Ovary (tissue), 9 donors: ENCODE data around the gene CENPP. TPM values are rescaled to one million over a fixed set of nuclear protein-coding genes. Genes with fewer than 3 reads are reported as not detected.

Experiments used
- DNase-seq, 5 donors: peaks; one replicate each; pipeline ENCODE4 v3.0.0-alpha.2; 2019 to 2020
- H3K27ac ChIP-seq, 2 donors: fragments of 200-600 bp; one replicate each; pipeline versions ENCODE4 v1.5.1 to v1.8.0; 2019 to 2022
- H3K27me3 ChIP-seq: fragments of 200-600 bp; one replicate; pipeline ENCODE4 v1.8.0; 2022
- H3K36me3 ChIP-seq: fragments of 200-600 bp; sonication (generic); one replicate; pipeline ENCODE4 v1.5.1; 2019
- H3K4me1 ChIP-seq: one replicate; pipeline ENCODE4 v1.8.1; 2013; ENCODE audit warnings: mild to moderate bottlenecking, moderate library complexity; ENCODE audit not compliant: insufficient read depth
- H3K4me3 ChIP-seq: fragments of 200-600 bp; sonication (generic); one replicate; pipeline ENCODE4 v1.5.1; 2017
- H3K9me3 ChIP-seq, 2 donors: fragments of 200-600 bp in 1 of 2; sonication (generic) in 1 of 2; one replicate each; pipeline versions ENCODE4 v1.5.1 to v1.8.1; 2013 to 2019; ENCODE audit warnings: mild to moderate bottlenecking in 1 of 2, moderate library complexity in 1 of 2
- CTCF ChIP-seq, 3 donors: fragments of 450-650 bp in 2 of 3; fragments of 200-600 bp in 1 of 3; IDR thresholded peaks; one replicate each; pipeline versions ENCODE4 v1.5.1 to v1.8.0; 2016 to 2022; ENCODE audit warnings: antibody characterized with exemption in 3 of 3, mild to moderate bottlenecking in 1 of 3
- EP300 ChIP-seq: sonication (generic); formaldehyde crosslinking; IDR thresholded peaks from one replicate; pipeline ENCODE4 v1.6.1; 2017; ENCODE audit warnings: antibody characterized with exemption
- POLR2A ChIP-seq: fragments of 450-650 bp; IDR thresholded peaks from one replicate; pipeline ENCODE4 v1.6.1; 2017; ENCODE audit warnings: antibody characterized with exemption, mild to moderate bottlenecking, moderate library complexity
- WGBS, 3 donors: extraction: QIAGEN DNeasy Blood & Tissue Kit in 1 of 3; methylation state at CpG; one replicate each; pipeline versions ENCODE4 v1.1.5 to v1.1.7; 2013 to 2017; 5-methylcytosine and 5-hydroxymethylcytosine counted together
- intact Hi-C, 4 donors: fragments of 100-400 bp; cut with DNase I; formaldehyde crosslinking; loops; one replicate each; pipeline versions ENCODE4 v1.11.0 to v1.15.1; 2022 to 2023
- polyA plus RNA-seq, 2 donors: library from polyadenylated mRNA; stranded (reverse); fragments of 200-250 nt in 1 of 2; fragments of 350-450 nt in 1 of 2; fragmentation: Illumina TruSeq in 1 of 2; extraction: RNeasy Lipid Tissue Mini Kit (QIAGEN cat#74804) in 1 of 2; gene quantifications; one replicate each; pipeline ENCODE4 v1.2.3, GENCODE V29; 2013 to 2014
- total RNA-seq, 7 donors: library from RNA; depleted of rRNA in 2 of 7; stranded (reverse); fragments of >200 nt in 2 of 7; fragmentation: NEBNext Ultra II Directional in 3 of 7; extraction: Animal tissue kit (Norgen Biotek cat#: 25700) in 3 of 7; gene quantifications; one replicate each; pipeline versions ENCODE4 v1.1.0 to v1.2.4, GENCODE V29; 2016 to 2023
- donor health status: DM: no; HTN: no; CAD: no; lungs with moderate emphysema.
- donor health status: DM: no; HTN: no; CAD: no.
- donor health status: Bipolar disorder and iron deficiency.
- donor health status: DM: yes; HTN: yes; CAD: no.
- donor health status: DM: no; HTN: no; CAD: no.
- donor health status: DM: yes; HTN: yes; CAD: no.

CENPP gene
- total and polyA plus RNA-seq, 9 donors, result 1.4 to 9.5 (median 5.8) TPM

- peaks cover 12% of the 10 kb centered on the region for H3K4me1 ChIP-seq
- intact Hi-C loops, result loop anchor here in 1 of 4 donors (10.0 kb wide), 1 partner anchor 132 kb away; no protein-coding TSS in a partner anchor
- WGBS, 3 donors, result 53 to 77% (median 57%) methylated on average over 3 of the region's 3 CpGs
- H3K27ac ChIP-seq, result no peak overlapping the region
- no peaks in the 10 kb centered on the region for H3K9me3 ChIP-seq
- no peak for DNase-seq
- no peak overlapping the region for H3K4me3 ChIP-seq
- no peaks in the 10 kb centered on the region for H3K36me3 ChIP-seq
- no peaks in the 10 kb centered on the region for H3K27me3 ChIP-seq
- TF ChIP-seq POLR2A, result no peak
- TF ChIP-seq EP300, result no peak
- TF ChIP-seq CTCF (IDR thresholded peaks at IDR 0.05), result no peak
Observed at GRCh38 chr9:92512622-92513021, 186.9 kb downstream of the CENPP start.

- H3K27me3 ChIP-seq, result no peaks in the 10 kb centered on the region
- peaks cover 6% of the 10 kb centered on the region for H3K4me1 ChIP-seq
- no peak overlapping the region for H3K27ac ChIP-seq
- intact Hi-C loops, result loop anchor here in 1 of 4 donors (10.0 kb wide), 1 partner anchor 131 kb away; no protein-coding TSS in a partner anchor
- TF ChIP-seq EP300 (no peak), CTCF (IDR thresholded peaks at IDR 0.05) (no peak), POLR2A (no peak)
- DNase-seq, result no peak
- no peak overlapping the region for H3K4me3 ChIP-seq
- H3K36me3 ChIP-seq, result no peaks in the 10 kb centered on the region
- H3K9me3 ChIP-seq, result no peaks in the 10 kb centered on the region
- WGBS, 3 donors, result 50 to 61% (median 54%) methylated on average over 3 of the region's 3 CpGs
Observed at GRCh38 chr9:92513349-92513748, 187.6 kb downstream of the CENPP start.

- TF ChIP-seq CTCF (IDR thresholded peaks at IDR 0.05), result no peak
- TF ChIP-seq POLR2A, result no peak
- no peak for TF ChIP-seq EP300
- H3K4me1 ChIP-seq, result peaks cover 6% of the 10 kb centered on the region
- intact Hi-C loops, result loop anchor here in 1 of 4 donors (10.0 kb wide), 1 partner anchor 130 kb away; no protein-coding TSS in a partner anchor
- no peaks in the 10 kb centered on the region for H3K27me3 ChIP-seq
- H3K27ac ChIP-seq, result no peak overlapping the region
- H3K9me3 ChIP-seq, result no peaks in the 10 kb centered on the region
- no peaks in the 10 kb centered on the region for H3K36me3 ChIP-seq
- WGBS, 3 donors, result 87 to 94% (median 92%) methylated on average over 10 of the region's 10 CpGs
- no peak for DNase-seq
- no peak overlapping the region for H3K4me3 ChIP-seq
Observed at GRCh38 chr9:92514635-92515034, 188.9 kb downstream of the CENPP start.

GRCh38 chr9:92516521-92516920 lies 190.8 kb downstream of the CENPP start:
- H3K9me3 ChIP-seq, result no peaks in the 10 kb centered on the region
- H3K4me3 ChIP-seq, result no peak overlapping the region
- no peaks in the 10 kb centered on the region for H3K36me3 ChIP-seq
- WGBS, 3 donors, result 94 to 98% (median 94%) methylated on average over 1 of the region's 1 CpG
- DNase-seq, result no peak
- H3K4me1 ChIP-seq, result peaks cover 6% of the 10 kb centered on the region
- intact Hi-C loops, result loop anchor here in 1 of 4 donors (10.0 kb wide), 1 partner anchor 128 kb away; no protein-coding TSS in a partner anchor
- no peak overlapping the region for H3K27ac ChIP-seq
- no peaks in the 10 kb centered on the region for H3K27me3 ChIP-seq
- TF ChIP-seq EP300 (no peak), CTCF (IDR thresholded peaks at IDR 0.05) (no peak), POLR2A (no peak)
